Fibroblast of gingiva (primary cell): ENCODE measurements around the gene FCRL2.
"Not testable (repeated sequence)": the region's sequence is repeated elsewhere in the genome, so short reads cannot be mapped to it uniquely, and the experiment has no call there.

Experiments used
- DNase-seq: peaks from one replicate; pipeline ENCODE4 v3.0.0-alpha.2; 2011; ENCODE audit warnings: low read depth

Gene FCRL2

GRCh38 chr1:157751283-157751682 lies 25.6 kb downstream of the FCRL2 start:
- no peak for DNase-seq

GRCh38 chr1:157748262-157748817 lies 28.6 kb downstream of the FCRL2 start:
- DNase-seq = no peak

GRCh38 chr1:157739229-157739901 lies 37.6 kb downstream of the FCRL2 start:
- DNase-seq = no peak

GRCh38 chr1:157735991-157736390 lies 40.9 kb downstream of the FCRL2 start:
- DNase-seq = not testable (repeated sequence)

GRCh38 chr1:157734321-157734720 lies 42.6 kb downstream of the FCRL2 start:
- no peak for DNase-seq

- no peak for DNase-seq
Measured at GRCh38 chr1:157732755-157733154, 44.2 kb downstream of the FCRL2 start.

- DNase-seq = no peak
Measured at GRCh38 chr1:157725221-157725577, 51.7 kb downstream of the FCRL2 start.

GRCh38 chr1:157724537-157725220 lies 52.3 kb downstream of the FCRL2 start:
- no peak for DNase-seq

- DNase-seq = no peak
Measured at GRCh38 chr1:157723157-157723556, 53.8 kb downstream of the FCRL2 start.

- DNase-seq = no peak
Measured at GRCh38 chr1:157721985-157722384, 54.9 kb downstream of the FCRL2 start.

- no peak for DNase-seq
Measured at GRCh38 chr1:157715736-157716135, 61.2 kb downstream of the FCRL2 start.

GRCh38 chr1:157711802-157712201 lies 65.1 kb downstream of the FCRL2 start:
- no peak for DNase-seq

GRCh38 chr1:157704878-157705277 lies 72.1 kb downstream of the FCRL2 start:
- DNase-seq = no peak

GRCh38 chr1:157703981-157704380 lies 73.0 kb downstream of the FCRL2 start:
- no peak for DNase-seq

GRCh38 chr1:157702308-157702825 lies 74.6 kb downstream of the FCRL2 start:
- DNase-seq = no peak

GRCh38 chr1:157700732-157701131 lies 76.2 kb downstream of the FCRL2 start, which contains the start of gene FCRL3:
FCRL3 (minus strand) TSS chr1:157700769; CDS start chr1:157700489, 280 bp downstream.
- no peak for DNase-seq

GRCh38 chr1:157700305-157700704 lies 76.6 kb downstream of the FCRL2 start:
- DNase-seq = no peak

- no peak for DNase-seq
Measured at GRCh38 chr1:157697781-157698569, 79.0 kb downstream of the FCRL2 start.

GRCh38 chr1:157696966-157697628 lies 79.8 kb downstream of the FCRL2 start:
- no peak for DNase-seq
